ENCODE measurements around the gene SLC38A6.

- TF ChIP-seq REST (IDR thresholded peaks at IDR 0.05; ENCODE audit: insufficient read depth in 1 of 2, low read depth in 2 of 2, low read length in 1 of 2) (no peak), CTCF (IDR thresholded peaks at IDR 0.05) (no peak), POLR2AphosphoS5 (IDR thresholded peaks at IDR 0.05; ENCODE audit: low read depth, low read length) (no peak), SIN3A (IDR thresholded peaks at IDR 0.05; ENCODE audit: borderline replicate concordance, insufficient read depth, low read depth, low read length) (no peak)
Observed at GRCh38 chr14:60945984-60946383, 35.1 kb upstream of the SLC38A6 start.

All from Panc1 (cell line).